ENCODE measurements around the gene TSHZ2. TPM values are rescaled to one million over a fixed set of nuclear protein-coding genes. Genes with fewer than 3 reads are reported as not detected.

The TSHZ2 gene
- total and polyA plus RNA-seq, 2 donors (not counting 1 experiment from before 2014, with no cell fraction given): 1.00 to 5.7 TPM

GRCh38 chr20:53205046-53205445, 232.9 kb downstream of the TSHZ2 start:
- ATAC-seq (ENCODE audit: low read depth) (no peak), DNase-seq (no peak)
- Histone ChIP-seq H4K20me1 (ENCODE audit: control insufficient read depth, insufficient read depth, low read length, poor library complexity, severe bottlenecking) (no peaks in the 10 kb centered on the region), H3K4me1 (ENCODE audit: control insufficient read depth in 2 of 2, insufficient read depth in 2 of 2, low read length in 2 of 2) (no peaks in the 10 kb centered on the region), H3K27ac (ENCODE audit: low read length in 2 of 2) (no peak overlapping the region), H3K9ac (ENCODE audit: low read length) (no peak overlapping the region), H3K79me2 (ENCODE audit: control insufficient read depth, insufficient read depth, low read length) (no peaks in the 10 kb centered on the region), H3K9me3 (ENCODE audit: control extremely low read depth in 1 of 3, control insufficient read depth in 2 of 3, insufficient read depth in 1 of 3, low read length in 2 of 3) (no peaks in the 10 kb centered on the region), H2AFZ (ENCODE audit: insufficient read depth, low read depth, low read length, poor library complexity, severe bottlenecking) (no peak overlapping the region), H3K27me3 (replicated peaks in 1 of 4; ENCODE audit: control extremely low read depth in 1 of 4, control insufficient read depth in 3 of 4, insufficient read depth in 4 of 4, low read length in 3 of 4) (no peaks in the 10 kb centered on the region), H3K36me3 (replicated peaks in 1 of 2; ENCODE audit: control extremely low read depth in 1 of 2, control insufficient read depth in 1 of 2, extremely low read depth in 1 of 2, insufficient read depth in 2 of 2, low read length in 1 of 2) (no peaks in the 10 kb centered on the region), H3K4me3 (ENCODE audit: control extremely low read depth in 1 of 5, extremely low read depth in 1 of 5, insufficient read depth in 1 of 5, low read depth in 2 of 5, low read length in 4 of 5) (no peak overlapping the region), H3K4me2 (replicated peaks; ENCODE audit: low read depth, low read length, poor library complexity, severe bottlenecking) (no peak overlapping the region)
- WGBS (ENCODE audit: insufficient coverage): 93% methylated on average over 4 of the region's 5 CpGs
- intact Hi-C loops (cut with micrococcal nuclease): no loop called here
- no peak overlapping the region for H3K27ac Mint-ChIP-seq
- H3K4me1 Mint-ChIP-seq: no peaks in the 10 kb centered on the region
- H3K27me3 Mint-ChIP-seq: peaks cover 5% of the 10 kb centered on the region
- no peaks in the 10 kb centered on the region for H3K9me3 Mint-ChIP-seq (ENCODE audit: insufficient read depth)
- CTCF ChIA-PET: interaction anchor here (0.7 to 0.9 kb wide), 2 partner anchors 11 to 1441 kb away, joined by 3 read pairs; no protein-coding TSS in a partner anchor
- no peak overlapping the region for H3K4me3 Mint-ChIP-seq
- POLR2A ChIA-PET: no interaction called here
- TF ChIP-seq EZH2 (IDR thresholded peaks at IDR 0.05; ENCODE audit: borderline replicate concordance, insufficient read depth, low read depth, low read length, poor library complexity, severe bottlenecking) (no peak), CTCF (IDR thresholded peaks at IDR 0.05) (no peak)

- 62% methylated on average over 8 of the region's 11 CpGs for WGBS (ENCODE audit: insufficient coverage)
These were observed 236.1 kb downstream of the TSHZ2 start for GRCh38 chr20:53208110-53208832.

More at GRCh38 chr20:53208110-53208832, 236.1 kb downstream of the TSHZ2 start:
- Mint-ChIP-seq H3K4me3 (no peak overlapping the region), H3K9me3 (ENCODE audit: insufficient read depth) (no peaks in the 10 kb centered on the region), H3K27me3 (no peaks in the 10 kb centered on the region), H3K27ac (no peak overlapping the region), H3K4me1 (no peaks in the 10 kb centered on the region)
- ChIA-PET CTCF (interaction anchor here (0.5 to 1.3 kb wide), 5 partner anchors 8 to 330 kb away, joined by 3 to 5 read pairs (median 3); no protein-coding TSS in a partner anchor), POLR2A (no interaction called here)
- H3K36me3 ChIP-seq (replicated peaks in 1 of 2; ENCODE audit: control extremely low read depth in 1 of 2, control insufficient read depth in 1 of 2, extremely low read depth in 1 of 2, insufficient read depth in 2 of 2, low read length in 1 of 2): no peaks in the 10 kb centered on the region
- no peak overlapping the region for H3K4me2 ChIP-seq (replicated peaks; ENCODE audit: low read depth, low read length, poor library complexity, severe bottlenecking)
- TF ChIP-seq EZH2 (IDR thresholded peaks at IDR 0.05; ENCODE audit: borderline replicate concordance, insufficient read depth, low read depth, low read length, poor library complexity, severe bottlenecking) (no peak), CTCF (IDR thresholded peaks at IDR 0.05) (no peak)
- H4K20me1 ChIP-seq (ENCODE audit: control insufficient read depth, insufficient read depth, low read length, poor library complexity, severe bottlenecking): no peaks in the 10 kb centered on the region
- intact Hi-C loops (cut with micrococcal nuclease): no loop called here
- no peak overlapping the region for H3K27ac ChIP-seq (ENCODE audit: low read length in 2 of 2)
- no peak overlapping the region for H3K9ac ChIP-seq (ENCODE audit: low read length)
- no peaks in the 10 kb centered on the region for H3K27me3 ChIP-seq (replicated peaks in 1 of 4; ENCODE audit: control extremely low read depth in 1 of 4, control insufficient read depth in 3 of 4, insufficient read depth in 4 of 4, low read length in 3 of 4)
- H3K4me3 ChIP-seq (ENCODE audit: control extremely low read depth in 1 of 5, extremely low read depth in 1 of 5, insufficient read depth in 1 of 5, low read depth in 2 of 5, low read length in 4 of 5): no peak overlapping the region
- no peak overlapping the region for H2AFZ ChIP-seq (ENCODE audit: insufficient read depth, low read depth, low read length, poor library complexity, severe bottlenecking)
- DNase-seq (no peak), ATAC-seq (ENCODE audit: low read depth) (no peak)
- no peaks in the 10 kb centered on the region for H3K79me2 ChIP-seq (ENCODE audit: control insufficient read depth, insufficient read depth, low read length)
- no peaks in the 10 kb centered on the region for H3K4me1 ChIP-seq (ENCODE audit: control insufficient read depth in 2 of 2, insufficient read depth in 2 of 2, low read length in 2 of 2)
- H3K9me3 ChIP-seq (ENCODE audit: control extremely low read depth in 1 of 3, control insufficient read depth in 2 of 3, insufficient read depth in 1 of 3, low read length in 2 of 3): no peaks in the 10 kb centered on the region
